GM21576 (cell line): ENCODE results near the gene EFNA2.
"Not testable (repeated sequence)": the region's sequence is repeated elsewhere in the genome, so short reads cannot be mapped to it uniquely, and the experiment has no call there.

ENCODE experiments used
- ATAC-seq: cut with Tn5 transposase; IDR thresholded peaks from one replicate; pipeline ENCODE4 v1.9.1; 2021; ENCODE audit warnings: mild to moderate bottlenecking, moderate library complexity; ENCODE audit not compliant: unreplicated experiment

Gene EFNA2

DNA sequence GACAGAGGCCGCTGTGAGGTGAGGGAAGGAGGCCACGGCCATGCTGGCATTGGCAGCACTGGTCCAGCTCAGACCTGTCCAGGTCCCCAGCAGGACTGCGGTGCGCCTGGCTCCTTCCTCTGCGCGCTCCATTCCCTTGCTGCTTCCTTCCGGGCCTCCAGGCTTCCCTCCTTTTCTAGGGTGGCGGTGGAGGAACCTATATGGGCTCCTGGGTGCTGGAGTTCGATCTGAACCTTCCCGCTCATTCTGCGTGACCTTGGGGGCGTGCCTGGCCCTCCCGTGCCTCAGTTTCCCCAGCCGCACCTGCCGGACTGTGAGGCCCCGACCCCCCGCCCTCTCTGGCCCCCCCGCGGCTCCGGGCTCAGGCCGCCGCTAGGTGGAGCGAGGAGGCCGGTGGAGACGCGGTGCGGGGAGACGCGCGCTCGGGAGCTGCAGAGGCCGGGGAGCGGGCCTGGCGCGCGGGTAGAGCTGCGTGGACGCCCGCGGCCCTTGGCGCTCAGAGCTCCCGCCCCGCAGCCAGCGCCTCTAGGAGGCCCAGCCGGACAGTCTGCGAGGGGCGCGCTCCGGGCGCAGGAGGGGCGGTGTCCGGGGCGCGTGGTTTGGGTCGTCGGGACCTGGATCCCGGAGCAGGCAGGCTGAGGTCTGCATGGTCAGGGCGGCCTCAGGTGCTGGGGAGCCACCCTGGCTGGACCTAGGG lies 29.9 kb downstream of the EFNA2 start:
- no peak for ATAC-seq

DNA sequence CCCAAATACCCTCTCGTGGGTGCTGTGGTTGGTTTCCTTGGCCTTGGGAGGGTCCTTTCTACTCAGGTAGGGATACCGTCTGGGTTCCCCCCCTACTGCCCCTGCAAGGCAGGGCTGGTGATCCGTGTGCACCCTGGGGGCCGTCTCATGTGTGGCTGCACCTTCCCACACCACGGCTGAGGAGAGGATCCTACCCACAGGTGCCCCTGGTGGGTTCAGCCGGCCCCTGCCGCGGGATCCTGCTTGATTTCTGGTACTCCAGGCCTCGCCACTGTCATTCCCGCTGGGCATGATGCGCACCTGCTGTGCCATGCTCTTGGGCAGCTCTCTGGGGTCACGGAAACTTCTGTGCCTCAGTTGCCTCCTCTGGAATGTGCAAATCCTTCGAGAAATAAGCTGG lies 30.8 kb downstream of the EFNA2 start:
- no peak for ATAC-seq

DNA sequence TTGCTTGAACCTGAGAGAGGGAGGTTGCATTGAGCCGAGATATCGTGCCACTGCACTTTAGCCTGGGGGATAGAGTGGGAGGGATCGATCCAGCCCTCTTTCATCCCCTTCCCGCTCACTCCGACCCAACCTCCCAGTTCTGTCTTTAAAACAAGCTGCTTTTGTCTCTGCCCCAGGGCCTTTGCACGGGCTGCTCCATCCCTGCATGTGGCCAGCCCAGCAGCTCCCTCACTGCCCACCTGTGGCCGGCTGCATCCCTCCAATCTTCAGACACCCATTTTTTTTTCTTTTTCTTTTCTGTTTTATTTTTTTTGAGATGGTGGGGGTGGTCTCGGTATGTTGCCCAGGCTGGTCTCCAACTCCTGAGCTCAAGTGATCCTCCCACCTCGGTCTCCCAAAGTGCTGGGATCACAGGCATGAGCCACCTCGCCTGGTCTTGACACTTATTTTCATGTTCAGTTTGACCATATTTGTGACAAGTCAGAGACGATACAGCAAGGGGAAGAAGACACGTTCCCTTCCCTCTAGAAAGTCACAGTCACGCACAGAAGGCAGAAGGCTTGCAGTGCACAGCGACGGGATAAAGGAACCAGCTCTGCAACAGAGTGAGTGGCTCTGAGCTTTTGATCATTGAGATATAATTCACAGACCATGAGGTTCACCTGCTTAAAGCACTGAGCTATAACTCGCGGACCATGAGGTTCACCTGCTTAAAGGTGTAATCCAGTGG lies 31.8 kb downstream of the EFNA2 start:
- ATAC-seq = no peak

DNA sequence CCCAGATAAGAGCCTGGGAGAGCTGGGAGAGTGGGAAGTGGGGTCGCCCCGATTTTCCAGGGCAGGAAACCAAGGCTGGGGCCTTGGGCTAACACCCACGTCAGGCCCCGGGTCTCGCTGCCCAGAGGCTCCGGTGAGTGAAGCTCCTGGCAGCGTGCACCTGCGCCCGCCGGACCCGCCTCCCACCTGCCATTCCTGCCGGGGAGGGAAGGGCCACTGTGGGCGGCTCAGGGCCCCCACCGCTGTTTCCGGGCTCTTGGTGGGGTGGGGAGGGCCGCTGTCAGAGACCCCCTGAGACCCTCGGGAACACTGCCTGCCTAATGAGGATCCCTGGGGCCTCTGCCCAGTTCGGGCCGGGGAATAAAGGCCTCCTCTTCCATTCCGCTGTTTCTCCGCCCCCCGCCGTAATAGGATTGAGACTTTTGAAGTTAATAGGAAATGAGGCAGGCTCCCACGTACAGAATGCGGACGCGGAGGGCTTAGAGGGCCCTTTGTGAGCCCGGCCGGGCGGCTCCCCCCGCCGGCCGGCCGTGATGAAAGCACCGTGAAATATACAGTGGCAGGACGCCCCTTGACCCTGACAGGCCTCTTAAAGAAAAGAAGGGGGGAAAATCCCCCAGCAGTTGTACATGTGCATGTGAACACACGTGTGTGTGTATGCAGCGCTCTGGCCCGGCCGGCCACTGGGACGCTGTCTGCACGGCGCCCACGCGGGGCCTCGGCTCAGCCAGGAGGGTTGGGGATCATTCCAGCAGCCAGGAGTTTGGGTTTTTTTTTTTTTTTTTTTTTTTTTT lies 33.2 kb downstream of the EFNA2 start:
- no peak for ATAC-seq

DNA sequence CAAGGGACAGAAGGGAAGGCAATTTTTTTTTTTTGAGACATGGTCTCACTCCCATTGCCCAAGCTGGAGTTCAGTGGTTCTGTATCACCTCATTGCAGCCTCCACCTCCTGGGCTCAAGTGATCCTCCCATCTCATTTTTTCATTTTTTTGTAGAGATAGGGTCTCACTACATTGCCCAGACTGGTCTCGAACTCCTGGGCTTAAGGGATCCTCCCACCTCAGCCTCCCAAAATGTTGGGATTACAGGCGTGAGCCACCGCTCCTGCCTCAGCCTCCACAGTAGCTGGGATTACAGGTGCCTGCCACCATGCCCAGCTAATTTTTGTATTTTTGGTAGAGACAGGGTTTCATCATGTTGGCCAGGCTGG lies 34.6 kb downstream of the EFNA2 start:
- not testable (repeated sequence) for ATAC-seq

DNA sequence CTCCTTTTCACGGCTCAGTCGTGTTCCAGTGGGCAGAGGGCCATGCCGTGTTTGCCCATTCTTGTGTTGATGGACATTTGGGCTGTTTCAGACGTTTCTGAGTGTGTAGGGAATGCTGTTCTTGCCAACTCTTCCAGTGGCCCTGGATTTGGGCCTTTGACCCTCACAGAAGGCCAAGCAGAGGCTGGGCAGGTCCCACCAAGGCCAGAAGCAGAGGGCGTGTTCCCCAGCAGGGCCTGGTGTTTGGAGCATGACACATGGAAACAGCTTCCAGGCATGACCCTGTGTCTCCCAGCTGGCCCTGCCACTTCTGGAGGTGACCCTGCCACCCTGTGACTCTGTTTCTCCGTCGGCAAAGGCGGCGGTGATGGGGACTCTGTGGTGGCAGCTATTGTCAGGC lies 35.9 kb downstream of the EFNA2 start:
- no peak for ATAC-seq

DNA sequence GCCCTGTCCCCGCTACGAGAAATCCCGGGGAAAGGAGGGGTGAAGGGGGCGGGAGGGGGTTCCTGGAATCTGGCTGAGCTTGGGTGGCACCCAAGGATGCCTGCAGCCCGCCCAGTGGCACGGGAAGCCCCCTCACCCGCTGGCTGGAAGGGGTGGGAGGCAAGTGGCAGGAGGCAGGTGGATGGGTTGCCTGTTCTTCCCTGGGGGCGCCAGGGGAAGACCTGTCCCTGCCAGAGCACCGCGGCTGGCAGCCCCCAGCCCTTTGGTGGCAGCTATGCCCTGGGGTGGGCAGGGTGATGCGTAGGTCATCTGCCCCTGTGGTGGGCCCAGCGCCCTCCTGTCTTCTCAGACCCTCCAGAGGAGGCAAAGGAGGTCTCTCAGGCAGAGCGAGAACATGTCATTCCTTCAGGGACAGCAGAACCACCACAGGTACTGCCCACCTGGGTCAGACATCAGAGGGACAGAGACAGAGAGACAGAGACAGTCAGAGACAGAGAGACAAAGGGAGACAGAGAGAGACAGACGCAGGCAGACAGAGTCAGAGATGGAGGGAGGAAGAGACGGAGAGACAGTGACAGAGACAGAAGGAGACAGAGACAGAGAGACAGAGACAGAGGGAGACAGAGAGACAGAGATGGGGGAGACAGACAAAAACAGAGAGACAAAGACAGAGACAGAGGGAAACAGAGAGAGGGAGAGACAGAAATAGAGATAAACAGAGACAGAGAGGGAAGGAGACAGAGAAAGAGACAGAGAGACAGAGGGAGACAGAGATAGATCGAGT lies 36.7 kb downstream of the EFNA2 start:
- no peak for ATAC-seq

DNA sequence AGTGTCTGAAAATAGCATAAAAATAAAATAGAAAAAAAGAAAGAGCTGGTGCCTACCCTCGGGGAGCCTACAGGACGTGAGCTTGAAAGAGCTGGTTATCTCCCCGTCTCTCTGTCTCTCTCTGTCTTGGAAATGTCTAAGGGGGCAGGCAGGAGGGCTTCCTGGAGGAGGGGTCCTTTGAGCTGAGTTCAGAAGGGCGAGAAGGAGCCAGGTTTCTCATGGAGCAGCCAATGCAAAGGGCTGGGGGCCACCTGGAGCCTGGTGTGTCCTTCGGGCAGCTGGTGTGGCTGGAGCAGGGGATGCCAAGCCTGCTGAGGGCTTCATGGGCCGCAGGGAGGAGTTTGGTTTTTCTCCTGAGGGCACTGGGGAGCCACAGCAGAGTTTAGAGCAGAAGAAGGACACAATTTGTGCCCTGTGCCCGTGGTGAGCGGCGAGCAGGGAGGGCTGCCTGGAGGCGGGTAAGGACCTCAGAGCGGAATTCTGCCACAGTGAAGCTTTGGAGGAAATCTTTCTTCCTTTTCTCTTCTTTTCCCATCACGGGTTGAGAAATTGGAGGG lies 38.7 kb downstream of the EFNA2 start:
- ATAC-seq = no peak

DNA sequence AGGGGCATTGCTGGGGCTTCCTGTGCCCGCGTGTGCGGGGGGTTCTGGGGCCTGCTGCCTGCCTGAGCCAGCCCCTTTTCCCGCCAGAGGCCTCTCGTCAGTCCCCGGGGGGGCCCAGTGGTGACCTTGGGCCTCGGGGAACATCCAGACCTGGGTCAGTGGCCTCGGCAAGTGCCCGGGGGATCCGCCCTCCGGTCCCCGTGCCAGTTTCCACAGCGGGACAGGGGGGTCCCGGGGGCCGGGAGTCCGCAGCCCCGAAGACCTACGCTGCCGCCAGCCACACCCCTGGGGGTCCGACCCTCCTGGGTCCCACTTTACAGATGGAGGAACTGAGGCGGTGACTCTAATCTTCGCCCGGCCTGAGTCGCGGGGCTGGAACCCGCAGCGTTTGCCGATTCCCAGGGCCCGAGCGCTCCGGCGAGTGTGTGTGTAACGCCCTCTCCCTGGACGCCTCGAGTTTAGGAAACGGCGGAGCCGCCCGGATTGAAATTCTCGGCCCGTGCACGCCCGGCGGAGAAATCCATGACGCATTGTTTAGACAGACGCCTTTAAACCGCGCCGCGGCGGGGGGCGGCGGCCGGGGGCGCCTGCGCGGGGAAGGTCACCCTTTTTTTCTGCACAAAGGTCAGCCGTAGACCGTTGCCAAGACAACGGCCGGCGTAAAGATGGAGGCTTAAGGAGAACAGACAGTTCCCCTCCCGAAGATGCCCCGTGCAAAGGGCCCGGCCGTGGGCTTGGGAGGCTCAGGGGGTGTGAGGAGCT lies 39.3 kb downstream of the EFNA2 start:
- no peak for ATAC-seq

DNA sequence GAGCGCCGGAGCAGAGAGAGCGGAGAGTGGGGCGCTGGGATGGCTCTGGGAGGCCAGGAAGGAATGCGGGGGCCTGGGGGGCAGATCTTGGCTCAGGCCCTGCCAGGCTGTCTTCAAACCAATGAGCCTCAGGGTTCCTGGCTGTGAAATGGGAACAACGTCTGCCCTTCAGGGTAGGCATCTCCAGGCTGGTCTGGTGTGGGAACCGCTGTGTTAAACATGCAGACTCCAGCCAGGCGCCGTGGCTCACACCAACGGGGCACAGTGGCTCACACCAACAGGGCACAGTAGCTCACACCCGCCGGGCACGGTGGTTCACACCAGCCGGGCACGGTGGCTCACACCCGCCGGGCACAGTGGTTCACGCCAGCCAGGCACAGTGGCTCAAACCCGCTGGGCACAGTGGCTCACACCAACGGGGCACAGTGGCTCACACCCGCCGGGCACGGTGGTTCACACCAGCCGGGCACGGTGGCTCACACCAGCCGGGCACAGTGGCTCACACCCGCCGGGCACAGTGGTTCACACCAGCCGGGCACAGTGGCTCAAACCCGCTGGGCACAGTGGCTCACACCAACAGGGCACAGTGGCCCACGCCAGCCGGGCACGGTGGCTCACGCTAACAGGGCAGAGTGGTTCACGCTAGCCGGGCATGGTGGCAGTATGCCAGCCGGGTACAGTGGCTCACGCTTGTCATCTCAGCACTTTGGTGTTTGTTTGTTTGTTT lies 40.1 kb downstream of the EFNA2 start:
- ATAC-seq = no peak

DNA sequence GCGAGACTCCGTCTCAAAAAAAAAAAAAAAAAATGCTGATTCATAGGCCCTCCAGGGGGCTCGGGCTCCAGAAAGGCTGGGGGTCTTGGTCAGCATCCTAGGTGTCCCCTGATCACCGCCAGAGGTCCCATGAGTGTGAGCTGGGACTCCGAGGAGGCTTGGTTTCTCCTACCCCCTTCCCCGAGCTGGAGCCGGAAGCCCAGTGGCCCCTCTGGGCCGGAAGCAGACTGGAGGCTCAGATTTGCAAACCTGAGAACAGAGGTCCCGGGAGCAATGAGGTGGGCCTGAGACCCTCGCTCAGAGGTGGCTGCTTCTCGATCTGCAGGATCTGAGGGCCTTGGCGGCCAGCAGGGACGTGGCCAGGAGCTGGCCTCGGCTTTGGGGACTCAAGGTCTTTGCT lies 41.5 kb downstream of the EFNA2 start:
- ATAC-seq = no peak

DNA sequence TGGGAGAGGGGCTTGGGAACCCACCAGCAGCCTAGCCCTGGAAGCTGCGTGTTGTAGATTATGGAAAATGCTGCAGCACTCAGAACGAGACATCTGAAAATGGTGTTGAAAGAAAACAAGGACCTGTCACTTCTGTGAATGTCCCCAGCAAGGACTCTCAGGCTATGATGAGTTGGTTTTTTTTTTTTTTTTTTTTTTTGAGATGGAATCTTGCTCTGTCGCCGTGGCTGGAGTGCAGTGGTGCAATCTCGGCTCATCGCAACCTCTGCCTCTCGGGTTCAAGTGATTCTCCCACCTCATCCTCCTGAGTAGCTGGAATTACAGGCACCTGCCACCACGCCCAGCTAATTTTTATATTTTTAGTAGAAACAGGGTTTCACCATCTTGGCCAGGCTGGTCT lies 46.5 kb downstream of the EFNA2 start:
- not testable (repeated sequence) for ATAC-seq

DNA sequence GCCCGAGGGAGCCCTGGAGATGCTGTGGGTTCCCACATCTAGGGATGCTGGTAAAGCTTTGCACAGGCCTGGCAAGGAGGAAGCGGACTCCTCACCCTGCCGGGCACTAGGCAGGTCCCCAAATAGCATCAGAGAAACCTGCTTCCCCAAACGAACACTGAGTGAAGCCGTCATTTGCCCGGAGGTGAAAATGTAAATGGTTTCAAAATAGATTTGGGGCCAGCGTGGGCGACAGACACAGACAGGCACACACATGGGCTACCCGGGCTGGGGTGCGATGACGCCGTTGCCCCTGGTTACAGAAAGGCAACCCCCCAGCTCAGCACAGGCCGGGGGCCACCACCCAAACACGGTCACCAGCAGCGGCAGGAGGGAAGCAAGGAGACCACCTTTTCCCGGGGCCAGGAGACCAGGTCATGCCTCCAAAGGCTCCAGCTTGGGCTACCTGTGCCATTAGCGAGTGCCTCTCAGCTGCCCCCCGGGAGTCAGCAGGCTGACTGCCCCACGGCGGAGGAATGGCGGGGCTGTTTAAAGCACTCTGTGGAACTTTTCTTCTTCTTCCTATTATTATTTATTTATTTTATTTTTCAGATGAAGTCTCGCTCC lies 50.5 kb downstream of the EFNA2 start:
- no peak for ATAC-seq

DNA sequence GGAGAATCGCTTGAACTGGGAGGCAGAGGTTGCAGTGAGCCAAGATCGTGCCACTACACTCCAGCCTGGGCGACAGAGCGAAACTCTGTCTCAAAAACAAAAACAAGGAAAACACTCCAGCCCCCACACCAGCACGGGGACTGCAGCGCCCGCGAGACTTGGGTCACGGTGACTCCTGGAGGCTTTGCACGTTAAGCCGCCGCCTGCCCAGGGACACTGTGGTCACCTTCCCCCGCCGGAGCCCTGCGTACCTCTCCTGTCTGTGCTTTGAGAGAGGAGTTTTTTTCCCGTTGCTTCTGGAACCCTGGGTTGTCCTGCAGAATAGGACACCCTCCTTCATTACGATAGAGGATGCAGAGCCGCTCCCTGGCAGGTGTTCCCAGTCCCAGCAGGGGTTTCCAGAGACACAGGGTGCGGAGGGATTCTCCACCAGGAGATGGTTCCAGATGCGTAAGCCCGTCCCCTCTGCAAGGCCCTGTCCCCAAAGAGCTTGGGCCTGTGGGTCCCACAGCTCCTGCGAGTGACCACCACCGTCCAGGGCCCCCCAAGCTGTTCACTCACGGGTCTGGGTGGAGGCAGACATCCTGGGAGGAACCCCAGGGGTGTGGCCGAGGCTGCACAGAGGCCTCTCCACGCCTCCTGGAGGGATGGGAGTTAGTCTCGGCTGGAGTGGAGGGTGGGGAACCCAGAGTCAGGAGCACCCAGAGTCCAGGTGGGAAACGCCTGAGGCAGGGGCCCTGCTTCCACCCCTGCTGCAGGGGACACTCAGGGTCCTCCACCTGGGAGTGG lies 55.2 kb downstream of the EFNA2 start:
- ATAC-seq = no peak

DNA sequence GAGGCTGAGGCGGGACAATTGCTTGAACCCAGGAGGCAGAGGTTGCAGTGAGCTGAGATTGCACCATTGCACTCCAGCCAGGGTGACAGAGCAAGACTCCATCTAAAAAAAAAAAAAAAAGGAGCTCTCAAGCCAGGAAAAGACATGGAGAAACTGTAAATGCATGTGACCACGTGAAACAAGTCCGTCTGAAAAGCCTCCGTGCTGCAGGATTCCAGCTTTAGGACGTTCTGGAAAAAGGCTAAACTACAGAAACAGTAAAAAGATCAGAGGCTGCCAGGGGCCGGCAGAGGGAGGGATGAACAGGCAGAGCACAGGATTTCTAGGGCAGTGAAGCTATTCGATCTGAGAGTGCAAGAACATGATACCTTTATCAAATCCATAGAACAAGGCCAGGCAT lies 57.4 kb downstream of the EFNA2 start:
- ATAC-seq = no peak

DNA sequence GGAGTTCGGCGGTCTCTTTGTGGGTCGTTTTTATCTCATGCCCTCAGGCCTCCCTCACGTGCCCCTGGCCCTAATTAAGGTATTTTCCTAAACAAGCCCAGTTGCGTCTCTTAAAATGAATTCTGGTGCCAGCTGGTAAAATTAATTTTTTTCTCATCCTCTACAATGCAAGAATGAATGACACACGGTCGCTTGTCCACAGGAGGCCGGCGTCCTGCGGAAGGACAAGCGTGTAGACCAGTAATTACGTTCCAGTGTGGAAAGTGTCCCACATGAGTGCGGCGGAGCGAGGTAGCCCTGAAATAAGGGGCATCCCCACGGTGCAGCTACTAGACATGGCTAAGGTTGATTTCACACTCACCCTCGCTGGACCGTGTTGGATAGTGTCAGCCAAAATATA lies 63.5 kb downstream of the EFNA2 start:
- ATAC-seq = no peak

DNA sequence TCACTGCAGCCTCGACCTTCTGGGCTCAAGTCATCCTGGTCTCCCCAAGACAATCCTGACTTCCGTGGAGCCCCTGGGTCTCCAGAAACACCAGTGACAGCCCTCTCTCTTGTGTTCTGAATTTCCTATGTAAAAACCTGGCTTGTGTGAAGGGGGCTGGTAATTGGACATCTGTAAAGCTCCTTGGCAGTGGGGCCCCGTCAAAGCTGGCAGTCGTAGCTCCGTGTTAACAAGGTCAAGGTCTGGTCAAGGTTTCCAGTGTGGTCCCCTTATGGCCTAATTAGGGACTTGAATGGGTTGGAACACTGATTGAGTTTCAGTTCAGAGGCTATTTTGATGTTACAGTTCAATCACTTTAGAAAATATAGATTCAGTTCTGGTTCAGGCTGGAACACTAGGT lies 65.2 kb downstream of the EFNA2 start:
- no peak for ATAC-seq
